HCT116 (cell line): ENCODE data around the gene GNLY. TPM values are rescaled to one million over a fixed set of nuclear protein-coding genes. Genes with fewer than 3 reads are reported as not detected.

Experiments used
- ATAC-seq: fragments of 200-7000 bp; cut with Tn5 transposase; 2 replicates; pipeline ENCODE4 v1.9.1; 2020; ENCODE audit warnings: mild to moderate bottlenecking, moderate library complexity
- BruUV-seq: library from RNA; stranded (reverse); fragments of 400-500 nt; replicated peaks from 2 replicates; lab custom pipeline; 2021; lab: Mats Ljungman, UMichigan
- CTCF ChIA-PET: fragments of 300-600 bp; sonication (Branson Sonifier 250); formaldehyde crosslinking; loops from one replicate; lab custom pipeline; 2021; ENCODE audit warnings: antibody characterized with exemption; lab: Charles Lee
- POLR2A ChIA-PET: fragments of 300-600, 350-600 bp; sonication (Branson Sonifier 250); formaldehyde crosslinking; loops from one replicate; lab custom pipeline; 2021; ENCODE audit warnings: antibody characterized with exemption; lab: Charles Lee
- RAD21 ChIA-PET, 2 experiments: fragments of 300-600 bp; sonication (Branson Sonifier 250); formaldehyde crosslinking; loops; one replicate each; lab custom pipeline; 2023; ENCODE audit warnings: low total read pairs in 2 of 2; ENCODE audit not compliant: uncharacterized antibody in 2 of 2, unreplicated experiment in 2 of 2, low non-redundant PET in 1 of 2; lab: Charles Lee
- DNase-seq: peaks from one replicate; pipeline ENCODE4 v3.0.0-alpha.2; 2010; ENCODE audit warnings: low read depth, low spot score
- H2AFZ ChIP-seq: fragments of 200-600 bp; shearing (Covaris generic), sonication (generic); 2 replicates; pipeline ENCODE4 v1.6.1; 2017; ENCODE audit warnings: low read depth, mixed run types, mixed read lengths, antibody characterized with exemption, low read length; ENCODE audit not compliant: poor library complexity, severe bottlenecking
- H3K27ac ChIP-seq: 2 replicates; pipeline ENCODE4 v1.5.1; 2012; ENCODE audit warnings: low read depth, low read length
- H3K27me3 ChIP-seq: fragments of 200-600 bp; sonication (generic); 2 replicates; pipeline ENCODE4 v1.6.1; 2016; ENCODE audit warnings: mixed run types, low read length, mixed read lengths; ENCODE audit not compliant: insufficient read depth
- H3K36me3 ChIP-seq, 2 experiments: fragments of 200-500 bp in 1 of 2; fragments of 200-600 bp in 1 of 2; sonication (Bioruptor generic) in 1 of 2; sonication (generic) in 1 of 2; 2 replicates each; pipeline versions ENCODE4 v1.5.1 to v1.6.1; 2014 to 2016; ENCODE audit warnings: low read length in 2 of 2, inconsistent platforms in 1 of 2, mixed read lengths in 1 of 2, mixed run types in 1 of 2; ENCODE audit not compliant: insufficient read depth in 2 of 2, control insufficient read depth in 1 of 2
- H3K4me1 ChIP-seq, 2 experiments: fragments of 200-600 bp in 1 of 2; sonication (generic) in 1 of 2; 2 replicates each; pipeline versions ENCODE4 v1.5.1 to v1.6.1; 2012 to 2017; ENCODE audit warnings: low read length in 2 of 2, inconsistent platforms in 1 of 2, mild to moderate bottlenecking in 1 of 2, mixed read lengths in 1 of 2, mixed run types in 1 of 2, moderate library complexity in 1 of 2; ENCODE audit not compliant: insufficient read depth in 2 of 2, control insufficient read depth in 1 of 2
- H3K4me2 ChIP-seq: fragments of 200-600 bp; sonication (generic); 2 replicates; pipeline ENCODE4 v1.6.1; 2017; ENCODE audit warnings: mixed run types, low read length, mixed read lengths
- H3K4me3 ChIP-seq, 2 experiments: fragments of 200-600 bp in 1 of 2; sonication (generic) in 1 of 2; replicated peaks in 1 of 2; 2 replicates each; pipeline ENCODE4 v1.5.1; 2011 to 2016; ENCODE audit warnings: low read length in 2 of 2, control low read depth in 1 of 2, low read depth in 1 of 2, mild to moderate bottlenecking in 1 of 2, mixed read lengths in 1 of 2, mixed run types in 1 of 2
- H3K79me2 ChIP-seq: fragments of 200-600 bp; sonication (generic); 2 replicates; pipeline ENCODE4 v1.6.1; 2017; ENCODE audit warnings: mild to moderate bottlenecking, mixed run types, low read length, moderate library complexity, mixed read lengths; ENCODE audit not compliant: insufficient read depth
- H3K9ac ChIP-seq: fragments of 200-600 bp; sonication (generic); 2 replicates; pipeline ENCODE4 v1.6.1; 2016; ENCODE audit warnings: low read length, mixed read lengths
- H3K9me2 ChIP-seq: fragments of 200-600 bp; sonication (generic), shearing (Covaris generic); 2 replicates; pipeline ENCODE4 v1.6.1; 2017; ENCODE audit warnings: mixed run types, mild to moderate bottlenecking, moderate library complexity; ENCODE audit not compliant: insufficient read depth
- H3K9me3 ChIP-seq, 2 experiments: fragments of 200-500 bp in 1 of 2; fragments of 200-600 bp in 1 of 2; sonication (Bioruptor generic) in 1 of 2; sonication (generic) in 1 of 2; 2 replicates each; pipeline ENCODE4 v1.6.1; 2014 to 2017; ENCODE audit warnings: low read length in 2 of 2, mixed read lengths in 2 of 2, inconsistent platforms in 1 of 2, low read depth in 1 of 2, mild to moderate bottlenecking in 1 of 2, mixed run types in 1 of 2, moderate library complexity in 1 of 2; ENCODE audit not compliant: control insufficient read depth in 1 of 2, insufficient read depth in 1 of 2
- H4K20me1 ChIP-seq: fragments of 200-600 bp; sonication (generic), shearing (Covaris generic); 2 replicates; pipeline ENCODE4 v1.6.1; 2017; ENCODE audit warnings: mixed run types, mild to moderate bottlenecking, moderate library complexity; ENCODE audit not compliant: insufficient read depth
- ATF3 ChIP-seq: IDR thresholded peaks from 2 replicates; pipeline ENCODE4 v1.6.1; 2012
- EZH2phosphoT487 ChIP-seq: fragments of 200-600 bp; IDR thresholded peaks from 2 replicates; pipeline ENCODE4 v1.6.1; 2018; ENCODE audit warnings: antibody characterized with exemption, borderline replicate concordance
- FOSL1 ChIP-seq: IDR thresholded peaks from 2 replicates; pipeline ENCODE4 v1.6.1; 2012; ENCODE audit warnings: low read depth
- POLR2A ChIP-seq: IDR thresholded peaks from 2 replicates; pipeline ENCODE4 v1.7.0; 2011; ENCODE audit warnings: borderline replicate concordance; ENCODE audit not compliant: insufficient read depth, insufficient read length; ENCODE audit errors: extremely low read depth
- SRF ChIP-seq: IDR thresholded peaks from 2 replicates; pipeline ENCODE4 v1.6.1; 2012; ENCODE audit warnings: low read depth
- ZFX ChIP-seq: fragments of 450-650 bp; IDR thresholded peaks from 2 replicates; pipeline ENCODE4 v1.6.1; 2017
- intact Hi-C: fragments of 100-400 bp; cut with micrococcal nuclease; formaldehyde crosslinking; loops from 2 replicates; pipeline ENCODE4 v1.10.0; 2022
- total RNA-seq: library from RNA; stranded (reverse); gene quantifications from one replicate; pipeline ENCODE4 v1.2.1, GENCODE V29; 2021; ENCODE audit not compliant: unreplicated experiment
- TF ChIP-seq, protein P1 (sequence below): IDR thresholded peaks from 2 replicates; pipeline ENCODE4 v1.6.1; 2011; ENCODE audit warnings: mild to moderate bottlenecking, low read length, moderate library complexity; ENCODE audit not compliant: insufficient replicate concordance; ENCODE audit errors: extremely low read depth

Gene GNLY
- total RNA-seq, 1 experiment from 2014 or later = 0.74 TPM

- RAD21 ChIA-PET = no interaction called here
- POLR2A ChIA-PET = no interaction called here
- Histone ChIP-seq H3K27me3 (no peaks in the 10 kb centered on the region), H3K36me3 (no peaks in the 10 kb centered on the region), H3K9me2 (no peaks in the 10 kb centered on the region), H3K4me2 (no peak overlapping the region), H4K20me1 (no peaks in the 10 kb centered on the region), H2AFZ (no peak overlapping the region), H3K4me1 (peaks cover 11 to 12% of the 10 kb centered on the region in 2 experiments), H3K27ac (no peak overlapping the region; the same call in 1 of the 2 replicates), H3K79me2 (no peaks in the 10 kb centered on the region), H3K9me3 (no peaks in the 10 kb centered on the region), H3K4me3 (no peak overlapping the region), H3K9ac (no peak overlapping the region)
- ATAC-seq (no peak), DNase-seq (no peak)
- no TSS peak for BruUV-seq
- intact Hi-C loops = no loop called here
- no peak for TF ChIP-seq FOSL1
- no peak for TF ChIP-seq SRF
- TF ChIP-seq ZFX = no peak
- TF ChIP-seq ATF3 = no peak
- TF ChIP-seq, protein P1, sequence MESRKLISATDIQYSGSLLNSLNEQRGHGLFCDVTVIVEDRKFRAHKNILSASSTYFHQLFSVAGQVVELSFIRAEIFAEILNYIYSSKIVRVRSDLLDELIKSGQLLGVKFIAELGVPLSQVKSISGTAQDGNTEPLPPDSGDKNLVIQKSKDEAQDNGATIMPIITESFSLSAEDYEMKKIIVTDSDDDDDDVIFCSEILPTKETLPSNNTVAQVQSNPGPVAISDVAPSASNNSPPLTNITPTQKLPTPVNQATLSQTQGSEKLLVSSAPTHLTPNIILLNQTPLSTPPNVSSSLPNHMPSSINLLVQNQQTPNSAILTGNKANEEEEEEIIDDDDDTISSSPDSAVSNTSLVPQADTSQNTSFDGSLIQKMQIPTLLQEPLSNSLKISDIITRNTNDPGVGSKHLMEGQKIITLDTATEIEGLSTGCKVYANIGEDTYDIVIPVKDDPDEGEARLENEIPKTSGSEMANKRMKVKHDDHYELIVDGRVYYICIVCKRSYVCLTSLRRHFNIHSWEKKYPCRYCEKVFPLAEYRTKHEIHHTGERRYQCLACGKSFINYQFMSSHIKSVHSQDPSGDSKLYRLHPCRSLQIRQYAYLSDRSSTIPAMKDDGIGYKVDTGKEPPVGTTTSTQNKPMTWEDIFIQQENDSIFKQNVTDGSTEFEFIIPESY = no peak
- no peak for TF ChIP-seq EZH2phosphoT487
- TF ChIP-seq POLR2A = no peak
- CTCF ChIA-PET = interaction anchor here (0.9 to 1.3 kb wide), 2 partner anchors 8 to 14 kb away, joined by 3 to 5 read pairs; no protein-coding TSS in a partner anchor
These were observed 42.5 kb downstream of the GNLY start for GRCh38 chr2:85736456-85737355.
